ENCODE data around the gene CNTRL. TPM values are rescaled to one million over a fixed set of nuclear protein-coding genes. Genes with fewer than 3 reads are reported as not detected.
A peak's percentile ranks its signal among the peaks of the same experiment; 100 is the strongest.

Gene CNTRL
- total RNA-seq, 1 experiment from 2014 or later, result 18.9 TPM

DNA sequence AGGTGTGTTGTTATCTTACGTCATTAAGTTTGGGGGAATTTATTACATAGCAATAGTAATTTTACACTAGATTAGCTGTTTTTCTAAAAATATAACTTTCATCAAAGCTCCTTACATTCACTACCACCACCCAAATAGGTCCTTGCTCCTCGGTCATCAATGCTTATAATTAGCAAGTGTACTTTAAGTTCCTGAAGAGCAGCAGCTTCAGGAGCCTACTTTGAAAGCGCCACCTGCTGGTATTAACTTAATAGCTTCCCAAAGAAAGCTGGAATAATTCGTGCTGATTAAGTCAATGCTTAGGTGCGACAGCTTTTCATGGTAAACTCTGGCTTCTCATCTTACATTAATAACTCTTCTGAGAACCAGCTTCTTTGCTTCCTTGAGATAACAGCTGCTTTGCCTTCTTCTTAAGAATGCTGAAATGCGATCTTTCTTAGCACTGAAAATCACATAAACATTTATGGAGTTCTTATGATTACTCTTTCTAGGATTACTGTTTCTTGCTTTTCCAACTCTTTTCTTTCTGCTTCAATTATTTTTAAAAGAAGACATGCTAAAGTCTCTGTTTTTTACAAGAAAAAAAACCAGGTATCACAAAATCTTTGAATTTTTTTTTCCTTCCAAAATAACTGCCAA, 14.6 kb upstream of the CNTRL start:
- POLR2A ChIA-PET, result interaction anchor here (0.6 to 1.1 kb wide), 2 partner anchors 74 to 306 kb away, joined by 5 to 9 read pairs; no protein-coding TSS in a partner anchor
- BruUV-seq (replicated peaks), result no TSS peak
- Mint-ChIP-seq H3K27me3 (ENCODE audit: insufficient read depth, unreplicated experiment) (no peaks in the 10 kb centered on the region), H3K4me1 (ENCODE audit: insufficient read depth, unreplicated experiment) (no peaks in the 10 kb centered on the region), H3K9me3 (ENCODE audit: unreplicated experiment) (no peaks in the 10 kb centered on the region), H3K27ac (ENCODE audit: low read depth, unreplicated experiment) (no peak overlapping the region), H3K36me3 (ENCODE audit: insufficient read depth, unreplicated experiment) (no peaks in the 10 kb centered on the region), H3K4me3 (ENCODE audit: unreplicated experiment) (no peak overlapping the region)
- CTCF ChIA-PET, result interaction anchor here (0.5 to 8.9 kb wide), 58 partner anchors 8 to 1509 kb away, joined by 3 to 111 read pairs (median 4); partner anchors contain the start of genes C5 and CNTRL
- TF ChIP-seq CTCF (IDR thresholded peaks at IDR 0.05; ENCODE audit: unreplicated experiment), result peak; percentile 53
- peak; percentile 66 for DNase-seq (ENCODE audit: unreplicated experiment)
- intact Hi-C loops (cut with micrococcal nuclease), result loop anchor here (1.0 to 5.0 kb wide), 3 partner anchors 75 to 443 kb away; no protein-coding TSS in a partner anchor

DNA sequence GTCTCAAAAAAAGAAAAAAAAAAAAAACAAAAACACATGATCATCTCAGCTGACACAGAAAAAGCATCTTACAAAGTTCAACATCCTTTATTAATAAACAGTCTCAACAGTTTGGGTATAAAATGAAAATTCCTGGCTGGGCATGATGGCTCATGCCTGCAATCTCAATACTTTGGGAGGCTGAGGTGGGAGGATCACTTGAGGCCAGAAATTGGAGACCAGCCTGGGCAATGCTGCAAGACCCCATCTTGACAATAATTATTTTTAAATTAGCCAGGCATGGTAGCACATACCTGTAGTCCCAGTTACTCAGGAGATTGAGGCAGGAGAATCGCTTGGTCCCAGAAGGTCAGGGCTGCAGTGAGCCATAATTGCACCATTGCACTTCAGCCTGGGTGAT, 7.9 kb upstream of the CNTRL start:
- H3K4me3 Mint-ChIP-seq (ENCODE audit: unreplicated experiment), result no peak overlapping the region
- no TSS peak for BruUV-seq (replicated peaks)
- ChIA-PET POLR2A (no interaction called here), CTCF (interaction anchor here (0.6 to 1.2 kb wide), 4 partner anchors 22 to 311 kb away, joined by 3 to 5 read pairs (median 4); no protein-coding TSS in a partner anchor)
- no peaks in the 10 kb centered on the region for H3K4me1 Mint-ChIP-seq (ENCODE audit: insufficient read depth, unreplicated experiment)
- no peaks in the 10 kb centered on the region for H3K36me3 Mint-ChIP-seq (ENCODE audit: insufficient read depth, unreplicated experiment)
- TF ChIP-seq CTCF (IDR thresholded peaks at IDR 0.05; ENCODE audit: unreplicated experiment), result no peak
- H3K27ac Mint-ChIP-seq (ENCODE audit: low read depth, unreplicated experiment), result no peak overlapping the region
- intact Hi-C loops (cut with micrococcal nuclease), result no loop called here
- DNase-seq (ENCODE audit: unreplicated experiment), result no peak
- H3K9me3 Mint-ChIP-seq (ENCODE audit: unreplicated experiment), result peaks cover 10% of the 10 kb centered on the region
- no peaks in the 10 kb centered on the region for H3K27me3 Mint-ChIP-seq (ENCODE audit: insufficient read depth, unreplicated experiment)

- intact Hi-C loops (cut with micrococcal nuclease), result no loop called here
- H3K4me1 Mint-ChIP-seq (ENCODE audit: insufficient read depth, unreplicated experiment), result no peaks in the 10 kb centered on the region
- peaks cover 10% of the 10 kb centered on the region for H3K9me3 Mint-ChIP-seq (ENCODE audit: unreplicated experiment)
- H3K27me3 Mint-ChIP-seq (ENCODE audit: insufficient read depth, unreplicated experiment), result no peaks in the 10 kb centered on the region
- POLR2A ChIA-PET, result no interaction called here
- no TSS peak for BruUV-seq (replicated peaks)
- CTCF ChIA-PET, result interaction anchor here (0.7 to 1.8 kb wide), 5 partner anchors 8 to 312 kb away, joined by 3 to 8 read pairs (median 5); no protein-coding TSS in a partner anchor
- TF ChIP-seq CTCF (IDR thresholded peaks at IDR 0.05; ENCODE audit: unreplicated experiment), result no peak
- H3K4me3 Mint-ChIP-seq (ENCODE audit: unreplicated experiment), result no peak overlapping the region
- no peak for DNase-seq (ENCODE audit: unreplicated experiment)
- no peak overlapping the region for H3K27ac Mint-ChIP-seq (ENCODE audit: low read depth, unreplicated experiment)
- no peaks in the 10 kb centered on the region for H3K36me3 Mint-ChIP-seq (ENCODE audit: insufficient read depth, unreplicated experiment)
These were observed 7.1 kb upstream of the CNTRL start for GRCh38 chr9:121067640-121068039.

DNA sequence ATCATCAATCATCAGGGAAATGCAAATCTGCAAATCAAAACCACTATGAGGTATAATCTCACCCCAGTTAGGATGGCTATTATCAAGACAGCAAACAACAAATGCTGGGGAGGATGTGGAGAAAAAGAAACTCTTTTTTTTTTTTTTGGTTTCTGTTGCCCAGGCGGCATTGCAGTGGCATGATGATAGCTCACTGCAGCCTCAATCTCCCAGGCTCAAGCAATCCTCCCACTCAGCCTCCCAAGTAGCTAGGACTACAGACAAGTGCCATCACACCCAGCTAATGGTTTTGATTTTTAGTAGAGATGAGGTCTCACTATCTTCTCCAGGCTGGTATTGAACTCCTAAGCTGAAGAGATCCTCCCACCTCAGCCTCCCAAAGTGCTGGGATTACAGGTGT, 5.4 kb upstream of the CNTRL start:
- TF ChIP-seq CTCF (IDR thresholded peaks at IDR 0.05; ENCODE audit: unreplicated experiment), result no peak
- no peak overlapping the region for H3K4me3 Mint-ChIP-seq (ENCODE audit: unreplicated experiment)
- intact Hi-C loops (cut with micrococcal nuclease), result no loop called here
- H3K27me3 Mint-ChIP-seq (ENCODE audit: insufficient read depth, unreplicated experiment), result no peaks in the 10 kb centered on the region
- ChIA-PET CTCF (interaction anchor here (0.6 to 4.6 kb wide), 5 partner anchors 8 to 88 kb away, joined by 3 to 62 read pairs (median 6); no protein-coding TSS in a partner anchor), POLR2A (no interaction called here)
- no peaks in the 10 kb centered on the region for H3K36me3 Mint-ChIP-seq (ENCODE audit: insufficient read depth, unreplicated experiment)
- H3K4me1 Mint-ChIP-seq (ENCODE audit: insufficient read depth, unreplicated experiment), result peaks cover 14% of the 10 kb centered on the region
- DNase-seq (ENCODE audit: unreplicated experiment), result no peak
- BruUV-seq (replicated peaks), result no TSS peak
- H3K9me3 Mint-ChIP-seq (ENCODE audit: unreplicated experiment), result peaks cover 10% of the 10 kb centered on the region
- no peak overlapping the region for H3K27ac Mint-ChIP-seq (ENCODE audit: low read depth, unreplicated experiment)
